H9 (cell line): ENCODE results near the gene SRGAP3. TPM values are rescaled to one million over a fixed set of nuclear protein-coding genes. Genes with fewer than 3 reads are reported as not detected.

Experiments
- DNase-seq: peaks from one replicate; pipeline ENCODE4 v3.0.0-alpha.2; 2017
- H2AFZ ChIP-seq: one replicate; pipeline ENCODE4 v1.6.1; 2013; ENCODE audit warnings: mild to moderate bottlenecking, low read length, control low read depth, moderate library complexity
- H2AK5ac ChIP-seq: 2 replicates; pipeline ENCODE4 v1.6.1; 2013; ENCODE audit warnings: low read length, control low read depth, mixed read lengths; ENCODE audit not compliant: insufficient read length
- H2BK120ac ChIP-seq: one replicate; pipeline ENCODE4 v1.6.1; 2013; ENCODE audit warnings: low read depth, mild to moderate bottlenecking, low read length, control low read depth, inconsistent platforms; ENCODE audit not compliant: poor library complexity, severe bottlenecking
- H2BK12ac ChIP-seq: 2 replicates; pipeline ENCODE4 v1.6.1; 2013; ENCODE audit warnings: low read length, control low read depth, mixed read lengths, low read depth; ENCODE audit not compliant: insufficient read length
- H2BK15ac ChIP-seq: 2 replicates; pipeline ENCODE4 v1.6.1; 2013; ENCODE audit warnings: low read depth, low read length, control low read depth
- H2BK20ac ChIP-seq: one replicate; pipeline ENCODE4 v1.6.1; 2013; ENCODE audit warnings: low read depth, mild to moderate bottlenecking, low read length, control low read depth, inconsistent platforms; ENCODE audit not compliant: poor library complexity, severe bottlenecking
- H2BK5ac ChIP-seq: 2 replicates; pipeline ENCODE4 v1.6.1; 2013; ENCODE audit warnings: low read length, control low read depth, mixed read lengths; ENCODE audit not compliant: insufficient read length
- H3K14ac ChIP-seq: 2 replicates; pipeline ENCODE4 v1.6.1; 2013; ENCODE audit warnings: low read length, control low read depth; ENCODE audit not compliant: insufficient read depth
- H3K18ac ChIP-seq: 2 replicates; pipeline ENCODE4 v1.6.1; 2013; ENCODE audit warnings: low read depth, mild to moderate bottlenecking, mixed read lengths, low read length, control low read depth; ENCODE audit not compliant: insufficient read length
- H3K23ac ChIP-seq: 2 replicates; pipeline ENCODE4 v1.6.1; 2013; ENCODE audit warnings: low read length, control low read depth, mixed read lengths, low read depth; ENCODE audit not compliant: insufficient read length
- H3K23me2 ChIP-seq: 2 replicates; pipeline ENCODE4 v1.6.1; 2013; ENCODE audit warnings: low read depth, mild to moderate bottlenecking, mixed read lengths, low read length, control low read depth; ENCODE audit not compliant: insufficient read length, poor library complexity, severe bottlenecking
- H3K27ac ChIP-seq: 2 replicates; pipeline ENCODE4 v1.5.1; 2013; ENCODE audit warnings: low read length, control low read depth, mixed read lengths, low read depth; ENCODE audit not compliant: insufficient read length
- H3K27me3 ChIP-seq: 2 replicates; pipeline ENCODE4 v1.6.1; 2013; ENCODE audit warnings: low read length, control low read depth, inconsistent platforms; ENCODE audit not compliant: insufficient read depth
- H3K4ac ChIP-seq: 2 replicates; pipeline ENCODE4 v1.6.1; 2013; ENCODE audit warnings: low read depth, mild to moderate bottlenecking, control low read depth, inconsistent platforms, low read length, moderate library complexity
- H3K4me1 ChIP-seq: 2 replicates; pipeline ENCODE4 v1.6.1; 2013; ENCODE audit warnings: low read length, control low read depth, inconsistent platforms; ENCODE audit not compliant: insufficient read depth
- H3K4me2 ChIP-seq: 2 replicates; pipeline ENCODE4 v1.6.1; 2013; ENCODE audit warnings: low read length, control low read depth, mixed read lengths; ENCODE audit not compliant: insufficient read length, insufficient read depth
- H3K56ac ChIP-seq: 2 replicates; pipeline ENCODE4 v1.6.1; 2013; ENCODE audit warnings: low read depth, mild to moderate bottlenecking, mixed read lengths, low read length, control low read depth; ENCODE audit not compliant: insufficient read length
- H3K79me1 ChIP-seq: 2 replicates; pipeline ENCODE4 v1.6.1; 2013; ENCODE audit warnings: low read depth, mild to moderate bottlenecking, moderate library complexity, low read length, control low read depth, inconsistent platforms; ENCODE audit not compliant: insufficient read depth, poor library complexity, severe bottlenecking
- H3K79me2 ChIP-seq: 2 replicates; pipeline ENCODE4 v1.6.1; 2013; ENCODE audit warnings: low read length, control low read depth, inconsistent platforms; ENCODE audit not compliant: insufficient read depth
- H3K9ac ChIP-seq: 2 replicates; pipeline ENCODE4 v1.6.1; 2013; ENCODE audit warnings: low read length, control low read depth, mixed read lengths; ENCODE audit not compliant: insufficient read length; ENCODE audit errors: extremely low read depth
- H3K9me3 ChIP-seq: one replicate; pipeline ENCODE4 v1.6.1; 2013; ENCODE audit warnings: low read depth, low read length, inconsistent platforms; ENCODE audit not compliant: control insufficient read depth
- H3T11ph ChIP-seq: one replicate; pipeline ENCODE4 v1.6.1; 2013; ENCODE audit warnings: mild to moderate bottlenecking, low read length, control low read depth, inconsistent platforms
- H4K20me1 ChIP-seq: one replicate; pipeline ENCODE4 v1.6.1; 2013; ENCODE audit not compliant: control insufficient read depth, insufficient read length, insufficient read depth
- H4K5ac ChIP-seq: 2 replicates; pipeline ENCODE4 v1.6.1; 2013; ENCODE audit warnings: low read depth, mild to moderate bottlenecking, mixed read lengths, low read length, control low read depth; ENCODE audit not compliant: insufficient read length
- H4K8ac ChIP-seq: replicated peaks from 2 replicates; pipeline ENCODE4 v1.6.1; 2013; ENCODE audit warnings: low read length, control low read depth, mixed read lengths, low read depth; ENCODE audit not compliant: insufficient read length
- H4K91ac ChIP-seq: 2 replicates; pipeline ENCODE4 v1.6.1; 2013; ENCODE audit warnings: low read depth, mild to moderate bottlenecking, moderate library complexity, mixed read lengths, low read length, control low read depth; ENCODE audit not compliant: insufficient read length
- H3K27ac Mint-ChIP-seq, 3 experiments: 2 replicates in 2 of 3; 3 replicates in 1 of 3; pipeline ENCODE4 v1.8.0; 2020 to 2021; ENCODE audit warnings: mixed read lengths in 3 of 3, mild to moderate bottlenecking in 1 of 3, moderate library complexity in 1 of 3
- H3K27me3 Mint-ChIP-seq: 2 replicates; pipeline ENCODE4 v1.8.0; 2021; ENCODE audit warnings: low read depth, mild to moderate bottlenecking, moderate library complexity, mixed read lengths
- H3K36me3 Mint-ChIP-seq, 3 experiments: 2 replicates in 2 of 3; 3 replicates in 1 of 3; pipeline ENCODE4 v1.8.0; 2020 to 2021; ENCODE audit warnings: low read depth in 3 of 3, mixed read lengths in 3 of 3; ENCODE audit not compliant: insufficient read depth in 1 of 3
- H3K4me1 Mint-ChIP-seq, 2 experiments: 2 replicates each; pipeline ENCODE4 v1.8.0; 2020; ENCODE audit warnings: mixed read lengths in 2 of 2
- H3K4me3 Mint-ChIP-seq, 2 experiments: 2 replicates in 1 of 2; 3 replicates in 1 of 2; pipeline ENCODE4 v1.8.0; 2020 to 2021; ENCODE audit warnings: mild to moderate bottlenecking in 2 of 2, mixed read lengths in 2 of 2, moderate library complexity in 1 of 2
- H3K9me3 Mint-ChIP-seq, 2 experiments: 2 replicates in 1 of 2; 3 replicates in 1 of 2; pipeline ENCODE4 v1.8.0; 2020; ENCODE audit warnings: mild to moderate bottlenecking in 2 of 2, mixed read lengths in 2 of 2, moderate library complexity in 1 of 2
- CTCF ChIP-seq: fragments of 200-600 bp; sonication (generic); conservative IDR thresholded peaks from 3 replicates; pipeline ENCODE4 v1.8.0; 2021; ENCODE audit warnings: antibody characterized with exemption, mild to moderate bottlenecking
- WGBS: extraction: QIAGEN DNeasy Blood & Tissue Kit; methylation state at CpG from one replicate; pipeline ENCODE4 v1.1.7; 2013; ENCODE audit warnings: missing lambda C conversion rate, low lambda C conversion rate, mixed read lengths; ENCODE audit not compliant: insufficient read length; ENCODE audit errors: extremely low coverage; 5-methylcytosine and 5-hydroxymethylcytosine counted together
- total RNA-seq: library from RNA; stranded (reverse); gene quantifications from 2 replicates; pipeline ENCODE4 v1.2.1, GENCODE V29; 2021

SRGAP3 gene
- total RNA-seq, 1 experiment from 2014 or later: 3.4 TPM

- Histone ChIP-seq H3K79me1 (no peaks in the 10 kb centered on the region), H2BK20ac (no peak overlapping the region), H4K5ac (no peak overlapping the region), H4K8ac (no peak overlapping the region), H3K4me2 (no peak overlapping the region), H3K27me3 (no peaks in the 10 kb centered on the region), H3K23ac (no peak overlapping the region), H3K27ac (no peak overlapping the region), H3K9ac (no peak overlapping the region), H2AK5ac (no peak overlapping the region), H3K56ac (no peak overlapping the region), H3K18ac (no peak overlapping the region), H3K23me2 (no peaks in the 10 kb centered on the region), H4K91ac (no peak overlapping the region), H3K14ac (no peak overlapping the region), H3K4me1 (no peaks in the 10 kb centered on the region), H2BK120ac (no peak overlapping the region), H3K79me2 (no peaks in the 10 kb centered on the region), H4K20me1 (no peaks in the 10 kb centered on the region), H2BK5ac (no peak overlapping the region), H2AFZ (no peak overlapping the region), H3K9me3 (no peaks in the 10 kb centered on the region), H3K4ac (no peak overlapping the region), H2BK15ac (no peak overlapping the region), H2BK12ac (no peak overlapping the region), H3T11ph (no peak overlapping the region)
- DNase-seq: no peak
- Mint-ChIP-seq H3K27ac (no peak overlapping the region), H3K27me3 (no peaks in the 10 kb centered on the region), H3K36me3 (peaks cover 32 to 74% (median 57%) of the 10 kb centered on the region in 3 experiments), H3K4me3 (no peak overlapping the region), H3K4me1 (no peaks in the 10 kb centered on the region), H3K9me3 (peaks cover 13 to 17% of the 10 kb centered on the region in 2 experiments)
- TF ChIP-seq CTCF: no peak
- WGBS: no CpG with 5 or more reads among the region's 4 CpGs
Observed at GRCh38 chr3:8942115-8942514, 307.3 kb downstream of the SRGAP3 start.
